GM12872 (cell line): ENCODE results near the gene RPL28.

Experiments used
- CTCF ChIP-seq: IDR thresholded peaks from 3 replicates; pipeline ENCODE4 v1.5.1; 2011; ENCODE audit warnings: low read depth, mild to moderate bottlenecking, low read length, moderate library complexity; ENCODE audit not compliant: insufficient read depth

The RPL28 gene

GRCh38 chr19:55436847-55437246 lies 51.1 kb downstream of the RPL28 start:
- no peak for TF ChIP-seq CTCF

- no peak for TF ChIP-seq CTCF
Observed at GRCh38 chr19:55437410-55437809, 51.7 kb downstream of the RPL28 start.

GRCh38 chr19:55439052-55439451 lies 53.3 kb downstream of the RPL28 start:
- no peak for TF ChIP-seq CTCF

DNA sequence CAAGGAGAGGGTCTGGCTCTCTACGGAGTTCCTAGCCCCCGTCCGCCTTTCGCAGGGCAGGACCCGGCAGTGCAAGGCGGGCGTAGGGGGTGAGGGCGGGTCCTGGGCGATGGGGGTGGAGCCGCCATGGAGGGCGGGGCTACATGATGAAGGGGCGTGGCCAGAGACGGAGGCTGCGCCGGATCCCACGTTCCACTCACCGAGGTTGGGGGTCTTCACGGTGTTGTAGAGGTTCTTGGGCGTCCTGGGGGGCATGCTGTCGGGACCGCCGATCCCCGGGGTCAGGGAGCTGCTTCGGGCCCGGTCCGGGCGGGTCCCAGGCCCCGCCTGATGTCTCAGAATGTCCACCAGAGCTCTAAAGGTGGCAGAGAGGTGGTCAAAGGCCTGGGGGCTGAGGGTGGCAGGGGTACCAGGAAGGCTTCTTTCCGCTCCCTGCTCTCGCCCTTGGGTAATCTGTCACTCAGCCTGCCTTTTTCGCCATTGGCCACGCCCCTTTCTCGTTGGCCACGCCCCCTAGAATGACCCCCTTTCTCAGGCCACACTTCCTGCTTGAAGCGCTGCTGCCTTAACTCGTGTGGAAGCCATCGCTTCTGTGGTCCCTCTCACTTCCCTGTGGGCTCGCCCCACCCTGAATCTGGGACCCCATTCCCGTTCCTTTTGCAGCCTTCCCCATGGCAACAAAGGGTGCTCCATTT lies 54.8 kb downstream of the RPL28 start:
- no peak for TF ChIP-seq CTCF

DNA sequence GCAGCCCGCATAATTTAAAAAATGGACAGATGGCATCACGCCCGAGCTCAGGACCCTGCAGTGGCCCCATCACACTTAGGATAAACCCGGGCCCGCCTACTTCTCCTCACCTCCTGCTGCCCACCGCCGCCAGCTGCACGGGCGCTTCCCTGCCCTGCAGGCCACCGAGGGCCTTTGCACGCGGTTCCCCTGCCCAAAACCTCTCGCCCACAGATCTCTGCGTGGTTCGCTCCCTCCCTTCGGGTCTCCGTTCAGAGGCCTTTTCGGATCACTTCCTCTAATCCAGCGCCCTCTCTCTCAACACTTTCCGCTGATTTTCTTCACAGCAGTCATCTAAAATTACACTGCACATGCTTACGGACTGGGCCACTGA lies 55.6 kb downstream of the RPL28 start:
- no peak for TF ChIP-seq CTCF

GRCh38 chr19:55441692-55442321 lies 56.1 kb downstream of the RPL28 start:
- TF ChIP-seq CTCF, result no peak

- no peak for TF ChIP-seq CTCF
Observed at GRCh38 chr19:55442372-55442961, 56.7 kb downstream of the RPL28 start.
